Measurements from ENCODE around the gene COL6A3.

DNA sequence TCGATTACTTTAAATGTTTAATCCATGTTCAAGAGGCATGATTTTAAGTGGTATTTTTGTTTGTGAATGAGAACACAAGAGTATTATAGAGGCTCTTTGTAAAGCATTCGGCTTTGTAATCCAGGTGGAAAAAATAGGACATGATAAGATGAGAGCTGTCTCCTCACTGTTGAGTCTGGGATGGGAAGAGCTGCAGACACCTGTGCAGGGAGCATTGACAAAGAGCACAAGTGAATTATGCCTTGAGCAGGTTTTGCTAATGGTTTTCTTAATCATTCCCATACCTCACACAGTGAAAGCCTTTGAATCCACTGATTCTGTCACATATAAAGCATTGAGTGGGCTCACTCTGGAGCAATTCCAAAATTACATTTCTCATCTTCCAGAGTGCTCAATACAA is 9.6 kb downstream of the COL6A3 start:
- TF ChIP-seq, protein P1, sequence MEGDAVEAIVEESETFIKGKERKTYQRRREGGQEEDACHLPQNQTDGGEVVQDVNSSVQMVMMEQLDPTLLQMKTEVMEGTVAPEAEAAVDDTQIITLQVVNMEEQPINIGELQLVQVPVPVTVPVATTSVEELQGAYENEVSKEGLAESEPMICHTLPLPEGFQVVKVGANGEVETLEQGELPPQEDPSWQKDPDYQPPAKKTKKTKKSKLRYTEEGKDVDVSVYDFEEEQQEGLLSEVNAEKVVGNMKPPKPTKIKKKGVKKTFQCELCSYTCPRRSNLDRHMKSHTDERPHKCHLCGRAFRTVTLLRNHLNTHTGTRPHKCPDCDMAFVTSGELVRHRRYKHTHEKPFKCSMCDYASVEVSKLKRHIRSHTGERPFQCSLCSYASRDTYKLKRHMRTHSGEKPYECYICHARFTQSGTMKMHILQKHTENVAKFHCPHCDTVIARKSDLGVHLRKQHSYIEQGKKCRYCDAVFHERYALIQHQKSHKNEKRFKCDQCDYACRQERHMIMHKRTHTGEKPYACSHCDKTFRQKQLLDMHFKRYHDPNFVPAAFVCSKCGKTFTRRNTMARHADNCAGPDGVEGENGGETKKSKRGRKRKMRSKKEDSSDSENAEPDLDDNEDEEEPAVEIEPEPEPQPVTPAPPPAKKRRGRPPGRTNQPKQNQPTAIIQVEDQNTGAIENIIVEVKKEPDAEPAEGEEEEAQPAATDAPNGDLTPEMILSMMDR (conservative IDR thresholded peaks at IDR 0.05; ENCODE audit: low read length), result no peak
- TF ChIP-seq EZH2phosphoT487 (IDR thresholded peaks at IDR 0.05; ENCODE audit: borderline replicate concordance), result no peak

Data from Loucy (cell line).